Tibial nerve (tissue), 4 donors: ENCODE measurements around the gene KLB. TPM values are rescaled to one million over a fixed set of nuclear protein-coding genes. Genes with fewer than 3 reads are reported as not detected.

Source experiments
- DNase-seq, 2 donors: peaks; one replicate each; pipeline ENCODE4 v3.0.0-alpha.2; 2019; ENCODE audit warnings: low spot score in 2 of 2
- H3K27ac ChIP-seq, 4 donors: fragments of 200-600 bp; sonication (generic) in 3 of 4; one replicate each; pipeline ENCODE4 v1.5.1; 2017 to 2019; ENCODE audit warnings: mild to moderate bottlenecking in 1 of 4
- H3K27me3 ChIP-seq, 2 donors: fragments of 200-600 bp; sonication (generic) in 1 of 2; one replicate each; pipeline versions ENCODE4 v1.5.1 to v1.6.0; 2017 to 2019
- H3K36me3 ChIP-seq, 3 donors: fragments of 200-600 bp; sonication (generic); one replicate each; pipeline ENCODE4 v1.5.1; 2018 to 2019
- H3K4me1 ChIP-seq, 4 donors: fragments of 200-600 bp; sonication (generic) in 3 of 4; one replicate each; pipeline ENCODE4 v1.5.1; 2017 to 2019
- H3K4me3 ChIP-seq, 4 donors: fragments of 200-600 bp; sonication (generic) in 3 of 4; one replicate each; pipeline ENCODE4 v1.5.1; 2017 to 2019; ENCODE audit warnings: mild to moderate bottlenecking in 1 of 4, moderate library complexity in 1 of 4
- H3K9me3 ChIP-seq, 4 donors: fragments of 200-600 bp; sonication (generic) in 3 of 4; one replicate each; pipeline ENCODE4 v1.5.1; 2017 to 2019
- EP300 ChIP-seq, 2 donors: sonication (generic); formaldehyde crosslinking; IDR thresholded peaks; one replicate each; pipeline ENCODE4 v1.6.1; 2017; ENCODE audit warnings: antibody characterized with exemption in 2 of 2, mild to moderate bottlenecking in 1 of 2
- POLR2A ChIP-seq, 2 donors: fragments of 450-650 bp; IDR thresholded peaks; one replicate each; pipeline ENCODE4 v1.6.1; 2017; ENCODE audit warnings: antibody characterized with exemption in 2 of 2, mild to moderate bottlenecking in 2 of 2, moderate library complexity in 2 of 2
- WGBS, 2 donors: methylation state at CpG; one replicate each; pipeline ENCODE4 v1.1.5; 2018; 5-methylcytosine and 5-hydroxymethylcytosine counted together
- total RNA-seq, 4 donors: library from RNA; depleted of rRNA; stranded (reverse); fragments of >200 nt; gene quantifications; one replicate each; pipeline ENCODE4 v1.1.0, GENCODE V29; 2016
- TF ChIP-seq, protein P1 (sequence below), 5 experiments: fragments of 200-600 bp in 3 of 5; fragments of 450-650 bp in 2 of 5; sonication (generic) in 3 of 5; IDR thresholded peaks; one replicate each; pipeline ENCODE4 v1.5.1; 2016 to 2019; ENCODE audit warnings: antibody characterized with exemption in 5 of 5, mild to moderate bottlenecking in 3 of 5, moderate library complexity in 2 of 5

The KLB gene
- total RNA-seq, 4 donors from 2014 or later, result 1.6 to 10.2 (median 3.4) TPM

DNA sequence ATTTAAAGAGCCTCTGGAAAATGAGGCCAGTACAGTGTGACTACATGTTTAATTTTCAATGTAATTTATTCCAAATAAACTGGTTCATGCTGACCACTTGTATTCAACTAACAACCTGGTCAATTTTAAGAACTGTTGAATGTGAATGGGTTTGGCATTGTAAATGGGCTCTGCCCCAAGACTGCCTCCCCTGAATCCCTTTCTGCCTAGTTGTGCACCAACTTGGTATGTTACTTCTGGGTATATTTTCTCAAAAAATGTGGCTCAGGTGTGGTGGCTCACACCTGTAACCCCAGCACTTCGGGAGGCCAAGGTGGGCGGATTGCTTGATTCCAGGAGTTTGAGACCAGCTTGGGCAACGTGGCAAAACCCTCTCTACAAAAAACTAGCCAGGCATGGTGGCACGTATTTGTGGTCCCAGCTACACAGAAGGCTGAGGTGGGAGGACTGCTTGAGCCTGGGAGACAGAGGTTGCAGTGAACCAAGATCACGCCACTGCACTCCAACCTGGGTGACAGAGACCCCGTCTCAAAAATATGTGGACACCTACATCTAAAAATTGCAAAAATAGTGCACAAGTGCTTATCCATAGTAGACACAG lies 44.8 kb downstream of the KLB start:
- 84 to 98% methylated on average over 6 of the region's 6 CpGs for WGBS, 2 donors
- Histone ChIP-seq H3K4me3 (no peak overlapping the region), H3K9me3 (no peaks in the 10 kb centered on the region), H3K27ac (no peak overlapping the region), H3K4me1 (peaks cover 0 to 27% (median 4%) of the 10 kb centered on the region in 4 donors), H3K27me3 (no peaks in the 10 kb centered on the region), H3K36me3 (peaks cover 5 to 81% (median 20%) of the 10 kb centered on the region in 3 donors)
- no peak for TF ChIP-seq POLR2A (IDR thresholded peaks at IDR 0.05)
- no peak for TF ChIP-seq EP300 (IDR thresholded peaks at IDR 0.05)
- DNase-seq, result no peak

DNA sequence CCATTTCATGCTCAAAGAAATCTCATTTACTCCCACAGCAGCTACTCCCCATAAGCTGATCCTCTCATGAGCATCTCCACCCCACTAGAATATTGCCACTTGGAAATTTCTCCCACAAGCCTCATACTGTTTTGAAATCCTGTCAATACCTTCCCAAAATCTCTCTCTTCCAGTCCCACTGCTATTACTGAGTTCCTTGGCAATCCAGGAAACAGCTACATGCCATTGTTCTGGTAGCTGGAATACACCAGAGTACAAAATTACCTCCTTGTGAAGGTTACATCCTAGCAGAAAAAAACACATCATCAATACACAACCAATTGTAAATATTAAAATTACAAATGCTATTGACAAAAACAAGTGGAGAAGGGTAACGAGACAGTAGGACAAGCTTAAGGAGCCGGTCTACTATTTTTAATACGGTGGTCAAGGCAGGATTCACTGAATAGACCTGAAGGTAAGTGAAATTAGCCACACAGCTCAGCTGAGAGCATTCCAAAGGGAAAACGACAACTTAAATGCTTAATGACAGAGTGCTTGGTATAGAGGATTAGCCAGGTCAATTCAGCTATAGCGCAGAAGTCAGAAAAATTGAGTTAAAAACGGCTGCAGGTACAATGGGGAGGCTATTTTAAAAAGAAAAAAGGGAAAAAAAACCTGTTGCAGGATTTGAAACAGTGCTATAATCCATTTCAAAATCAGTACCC lies 45.6 kb downstream of the KLB start:
- DNase-seq, result no peak
- H3K4me1 ChIP-seq, result peaks cover 4 to 28% (median 9%) of the 10 kb centered on the region in 4 donors
- TF ChIP-seq EP300 (IDR thresholded peaks at IDR 0.05) (no peak), POLR2A (IDR thresholded peaks at IDR 0.05) (no peak)
- TF ChIP-seq, protein P1, sequence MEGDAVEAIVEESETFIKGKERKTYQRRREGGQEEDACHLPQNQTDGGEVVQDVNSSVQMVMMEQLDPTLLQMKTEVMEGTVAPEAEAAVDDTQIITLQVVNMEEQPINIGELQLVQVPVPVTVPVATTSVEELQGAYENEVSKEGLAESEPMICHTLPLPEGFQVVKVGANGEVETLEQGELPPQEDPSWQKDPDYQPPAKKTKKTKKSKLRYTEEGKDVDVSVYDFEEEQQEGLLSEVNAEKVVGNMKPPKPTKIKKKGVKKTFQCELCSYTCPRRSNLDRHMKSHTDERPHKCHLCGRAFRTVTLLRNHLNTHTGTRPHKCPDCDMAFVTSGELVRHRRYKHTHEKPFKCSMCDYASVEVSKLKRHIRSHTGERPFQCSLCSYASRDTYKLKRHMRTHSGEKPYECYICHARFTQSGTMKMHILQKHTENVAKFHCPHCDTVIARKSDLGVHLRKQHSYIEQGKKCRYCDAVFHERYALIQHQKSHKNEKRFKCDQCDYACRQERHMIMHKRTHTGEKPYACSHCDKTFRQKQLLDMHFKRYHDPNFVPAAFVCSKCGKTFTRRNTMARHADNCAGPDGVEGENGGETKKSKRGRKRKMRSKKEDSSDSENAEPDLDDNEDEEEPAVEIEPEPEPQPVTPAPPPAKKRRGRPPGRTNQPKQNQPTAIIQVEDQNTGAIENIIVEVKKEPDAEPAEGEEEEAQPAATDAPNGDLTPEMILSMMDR (IDR thresholded peaks at IDR 0.05), result no peak
- no peaks in the 10 kb centered on the region for H3K9me3 ChIP-seq
- no peak overlapping the region for H3K4me3 ChIP-seq
- peaks cover 10 to 87% (median 20%) of the 10 kb centered on the region in 3 donors for H3K36me3 ChIP-seq
- H3K27ac ChIP-seq, result no peak overlapping the region
- 86% methylated on average over 6 of the region's 6 CpGs for WGBS, 2 donors
- H3K27me3 ChIP-seq, result no peaks in the 10 kb centered on the region

DNA sequence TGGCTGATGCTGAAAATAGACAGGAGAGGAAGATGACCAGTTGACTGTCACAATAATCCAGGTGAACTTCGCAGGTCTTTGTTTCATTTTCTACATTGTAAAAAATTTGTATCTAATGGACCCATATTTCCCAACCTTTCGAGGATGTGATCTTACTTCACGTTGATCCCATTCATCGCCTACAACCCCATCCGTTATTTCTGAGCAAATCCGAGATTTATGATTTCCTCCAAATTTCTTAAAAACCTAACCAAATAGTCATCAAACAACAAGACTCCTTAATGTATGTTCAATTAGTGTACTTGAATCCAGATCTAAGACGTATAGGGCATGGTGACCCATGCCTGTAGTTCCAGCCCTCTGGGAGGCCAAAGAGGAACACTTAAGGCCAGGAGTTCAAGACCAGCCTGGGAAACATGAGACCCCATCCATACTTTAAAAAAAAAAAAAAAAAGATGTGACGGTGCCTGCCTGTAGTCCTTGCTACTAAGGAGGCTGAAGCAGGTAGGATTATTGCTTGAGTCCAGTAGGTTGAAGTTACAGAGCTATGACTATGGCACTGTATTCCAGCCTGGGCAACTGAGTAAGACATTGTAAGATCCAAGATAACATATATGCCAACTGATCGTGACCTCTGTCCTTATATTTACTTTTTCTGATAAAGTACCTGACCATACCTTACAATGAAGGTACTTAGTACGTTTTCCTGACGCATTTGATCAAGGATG lies 46.3 kb downstream of the KLB start:
- H3K4me3 ChIP-seq, result no peak overlapping the region
- no peaks in the 10 kb centered on the region for H3K27me3 ChIP-seq
- H3K4me1 ChIP-seq, result peaks cover 4 to 33% (median 14%) of the 10 kb centered on the region in 4 donors
- H3K36me3 ChIP-seq, result peaks cover 10 to 87% (median 20%) of the 10 kb centered on the region in 3 donors
- WGBS, 2 donors, result 82 to 88% methylated on average over 11 of the region's 11 CpGs
- no peak for DNase-seq
- TF ChIP-seq, protein P1 (IDR thresholded peaks at IDR 0.05), result no peak
- TF ChIP-seq EP300 (IDR thresholded peaks at IDR 0.05) (no peak), POLR2A (IDR thresholded peaks at IDR 0.05) (no peak)
- no peaks in the 10 kb centered on the region for H3K9me3 ChIP-seq
- no peak overlapping the region for H3K27ac ChIP-seq

DNA sequence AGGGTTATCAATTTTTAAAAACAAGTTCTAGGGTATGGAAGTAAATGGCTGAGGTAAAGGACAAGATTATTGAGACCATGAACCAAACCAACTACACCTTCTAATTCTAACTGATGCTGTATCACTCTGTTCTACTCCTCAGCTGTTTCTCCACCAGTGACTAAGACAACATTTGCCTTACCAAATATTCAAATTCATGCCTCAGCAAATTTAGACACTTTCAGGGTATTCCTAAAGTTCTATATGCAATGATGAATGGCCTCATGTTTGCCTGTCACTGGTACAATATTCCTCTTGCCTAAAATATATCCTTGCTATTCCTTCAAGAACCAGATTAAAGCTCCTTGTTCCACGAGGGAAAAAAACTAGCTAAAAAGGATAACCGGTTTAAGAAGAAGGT lies 47.0 kb downstream of the KLB start:
- H3K27me3 ChIP-seq, result no peaks in the 10 kb centered on the region
- H3K4me1 ChIP-seq, result peaks cover 4 to 34% (median 14%) of the 10 kb centered on the region in 4 donors
- H3K36me3 ChIP-seq, result peaks cover 10 to 82% (median 20%) of the 10 kb centered on the region in 3 donors
- TF ChIP-seq EP300 (IDR thresholded peaks at IDR 0.05), result no peak
- DNase-seq, result no peak
- 54 to 78% methylated on average over 2 of the region's 2 CpGs for WGBS, 2 donors
- no peaks in the 10 kb centered on the region for H3K9me3 ChIP-seq
- no peak overlapping the region for H3K4me3 ChIP-seq
- no peak overlapping the region for H3K27ac ChIP-seq

DNA sequence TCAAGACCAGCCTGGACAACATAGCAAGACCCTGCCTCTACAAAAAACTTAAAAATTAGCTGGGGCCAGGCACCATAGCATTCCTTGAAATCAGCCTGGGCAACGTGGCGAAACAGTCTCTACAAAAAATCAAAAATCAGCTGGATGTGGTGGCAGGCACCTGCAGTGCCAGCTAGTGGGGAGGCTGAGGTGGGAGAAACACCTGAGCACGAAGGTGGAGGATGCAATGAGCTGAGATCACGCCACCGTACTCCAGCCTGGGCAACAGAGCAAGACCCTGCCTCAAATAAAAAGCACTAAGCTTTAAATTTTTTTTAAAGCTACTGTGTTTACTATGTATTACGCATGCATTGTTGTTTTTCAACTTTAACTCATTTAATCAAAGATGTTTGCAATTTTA lies 48.8 kb downstream of the KLB start:
- no peak for TF ChIP-seq POLR2A (IDR thresholded peaks at IDR 0.05)
- TF ChIP-seq EP300 (IDR thresholded peaks at IDR 0.05), result no peak
- TF ChIP-seq, protein P1 (IDR thresholded peaks at IDR 0.05), result no peak
- H3K36me3 ChIP-seq, result peaks cover 10 to 67% (median 20%) of the 10 kb centered on the region in 3 donors

More for the DNA sequence above, 48.8 kb downstream of the KLB start:
- Histone ChIP-seq H3K4me1 (peaks cover 4 to 42% (median 20%) of the 10 kb centered on the region in 4 donors), H3K27ac (no peak overlapping the region), H3K27me3 (no peaks in the 10 kb centered on the region), H3K9me3 (no peaks in the 10 kb centered on the region), H3K4me3 (no peak overlapping the region)
- 89% methylated on average over 6 of the region's 6 CpGs for WGBS, 2 donors
- no peak for DNase-seq
